Stimulated activated CD4-positive, alpha-beta T cell treated with anti-CD3 and anti-CD28 coated beads, Interleukin-4, amount 100 ng/mL, for 4 hours (primary cell): ENCODE measurements around the gene METTL17.
"Not testable (repeated sequence)": the region's sequence is repeated elsewhere in the genome, so short reads cannot be mapped to it uniquely, and the experiment has no call there.

Experiments
- DNase-seq, 2 experiments: peaks; one replicate each; pipeline ENCODE4 v3.0.0-alpha.2; 2020

Gene METTL17

GRCh38 chr14:21025371-21026273 lies 35.8 kb downstream of the METTL17 start:
- no peak for DNase-seq

- DNase-seq = no peak
These were observed 36.7 kb downstream of the METTL17 start for GRCh38 chr14:21026274-21026987.

- no peak for DNase-seq
These were observed 37.2 kb downstream of the METTL17 start for GRCh38 chr14:21026988-21027315.

GRCh38 chr14:21029917-21030316 lies 40.1 kb downstream of the METTL17 start, which contains the start of gene TPPP2:
TPPP2 (plus strand) TSS chr14:21030217; CDS start chr14:21030582, 365 bp downstream.
- DNase-seq = no peak

- DNase-seq = no peak
These were observed 40.8 kb downstream of the METTL17 start for GRCh38 chr14:21030531-21030930.

- DNase-seq = no peak
These were observed 42.7 kb downstream of the METTL17 start for GRCh38 chr14:21032326-21033132.

- no peak for DNase-seq
These were observed 43.4 kb downstream of the METTL17 start for GRCh38 chr14:21033133-21033698.

GRCh38 chr14:21034707-21035106 lies 44.9 kb downstream of the METTL17 start, which contains the start of gene RNASE13:
RNASE13 (minus strand) TSS chr14:21034807; CDS start chr14:21034288, 519 bp downstream.
- DNase-seq = no peak

GRCh38 chr14:21036751-21037150 lies 47.0 kb downstream of the METTL17 start:
- DNase-seq = no peak

- DNase-seq = no peak
These were observed 47.4 kb downstream of the METTL17 start for GRCh38 chr14:21037156-21037555.

GRCh38 chr14:21038441-21039422 lies 49.0 kb downstream of the METTL17 start:
- DNase-seq = no peak

GRCh38 chr14:21039585-21040369 lies 50.0 kb downstream of the METTL17 start:
- no peak for DNase-seq

GRCh38 chr14:21040370-21040925 lies 50.7 kb downstream of the METTL17 start:
- no peak for DNase-seq

GRCh38 chr14:21040941-21041340 lies 51.2 kb downstream of the METTL17 start:
- DNase-seq = not testable (repeated sequence)

GRCh38 chr14:21041676-21042433 lies 52.1 kb downstream of the METTL17 start, which contains the start of gene RNASE7:
RNASE7 (plus strand) TSS chr14:21042362; CDS start chr14:21042993, 631 bp downstream.
- DNase-seq = no peak

GRCh38 chr14:21042918-21043317 lies 53.1 kb downstream of the METTL17 start:
- no peak for DNase-seq

GRCh38 chr14:21043387-21043973 lies 53.7 kb downstream of the METTL17 start:
- DNase-seq = no peak

- no peak for DNase-seq
These were observed 54.3 kb downstream of the METTL17 start for GRCh38 chr14:21043974-21044618.
